Left ventricle myocardium superior (tissue), 1 donor: ENCODE data around the gene SOWAHA. TPM values are rescaled to one million over a fixed set of nuclear protein-coding genes. Genes with fewer than 3 reads are reported as not detected.
"Not testable (repeated sequence)": the region's sequence is repeated elsewhere in the genome, so short reads cannot be mapped to it uniquely, and the experiment has no call there.

Experiments
- ATAC-seq: fragments of 200-7000 bp; cut with Tn5 transposase; one replicate; pipeline ENCODE4 v1.9.1; 2020; ENCODE audit warnings: mild to moderate bottlenecking, moderate library complexity
- DNase-seq: peaks from one replicate; pipeline ENCODE4 v3.0.0-alpha.2; 2020
- intact Hi-C: fragments of 100-400 bp; cut with micrococcal nuclease; formaldehyde crosslinking; loops from one replicate; pipeline ENCODE4 v1.11.0; 2022
- total RNA-seq: library from RNA; stranded (reverse); fragmentation: NEBNext Ultra II Directional; extraction: Animal tissue kit (Norgen Biotek cat#: 25700); gene quantifications from one replicate; pipeline ENCODE4 v1.2.1, GENCODE V29; 2021
- donor health status: DM: no; HTN: yes; CAD: no; lungs with severe emphysema.

Gene SOWAHA
- total RNA-seq, 1 donor from 2014 or later, result 0.17 TPM

DNA sequence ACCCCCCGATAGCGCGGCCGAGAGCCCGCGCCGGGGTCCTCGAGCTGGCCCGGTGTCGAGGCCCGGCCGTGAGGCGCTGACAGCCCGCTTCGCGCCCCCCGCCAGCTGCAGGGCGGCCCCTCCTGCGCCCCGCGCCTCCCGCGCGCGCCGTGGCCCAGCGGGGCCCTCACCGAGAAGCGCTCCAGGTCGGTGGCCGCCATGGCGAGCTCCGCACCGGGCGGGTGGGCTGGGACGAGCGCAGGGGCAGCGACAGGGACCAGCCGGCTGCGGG lies 36.2 kb upstream of the SOWAHA start:
- ATAC-seq, result peak; percentile 2
- no peak for DNase-seq
- intact Hi-C loops, result no loop called here

DNA sequence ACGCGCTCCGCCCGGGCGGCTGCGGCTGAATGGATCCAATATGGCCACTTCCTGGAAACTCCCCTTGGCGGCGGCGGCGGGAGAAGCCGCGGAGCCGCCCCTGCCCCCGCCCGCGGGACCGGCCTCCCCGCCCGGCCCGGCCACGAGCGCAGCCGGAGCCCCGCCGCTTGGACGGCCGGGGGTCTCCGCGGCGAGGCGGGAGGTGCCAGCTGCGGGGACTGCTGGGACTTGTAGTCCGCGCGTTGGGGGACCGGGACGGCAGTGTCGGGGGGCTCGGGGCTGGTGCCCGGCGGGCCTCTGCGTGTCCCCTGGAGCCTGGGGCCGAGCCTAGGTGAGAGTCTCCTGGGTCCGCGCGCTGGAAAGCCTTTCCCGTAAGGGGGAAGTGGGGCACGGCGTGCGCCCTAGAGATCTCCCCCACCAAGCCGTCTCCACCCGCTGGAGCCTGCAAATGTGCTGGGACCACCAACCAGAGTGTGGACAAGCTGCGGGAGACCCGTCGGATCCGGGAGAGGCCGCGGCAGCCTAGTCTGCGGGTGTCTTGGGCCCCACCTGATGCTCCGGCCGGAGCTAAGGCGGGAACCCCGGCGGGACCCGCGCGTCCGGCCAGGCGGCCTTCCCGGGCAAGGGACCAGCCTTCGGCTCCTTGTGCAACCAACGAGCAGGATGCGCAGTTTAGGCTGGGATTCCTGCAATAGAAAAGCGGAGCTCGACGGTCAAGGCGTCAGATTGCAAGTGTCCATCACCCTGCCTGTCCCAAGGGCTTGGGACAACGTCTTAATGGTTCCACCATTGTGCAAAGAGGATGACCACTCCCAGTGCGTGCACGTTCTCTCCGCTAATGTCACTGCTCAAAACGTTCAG lies 35.7 kb upstream of the SOWAHA start, which contains the start of gene SEPTIN8:
Gene SEPTIN8, minus strand, starts transcription at position 31 of the 861 bp plus-strand sequence. CDS start 102 bp downstream, outside the sequence.
- ATAC-seq, result peak; percentile 70
- intact Hi-C loops, result no loop called here
- peak; percentile 77 for DNase-seq

DNA sequence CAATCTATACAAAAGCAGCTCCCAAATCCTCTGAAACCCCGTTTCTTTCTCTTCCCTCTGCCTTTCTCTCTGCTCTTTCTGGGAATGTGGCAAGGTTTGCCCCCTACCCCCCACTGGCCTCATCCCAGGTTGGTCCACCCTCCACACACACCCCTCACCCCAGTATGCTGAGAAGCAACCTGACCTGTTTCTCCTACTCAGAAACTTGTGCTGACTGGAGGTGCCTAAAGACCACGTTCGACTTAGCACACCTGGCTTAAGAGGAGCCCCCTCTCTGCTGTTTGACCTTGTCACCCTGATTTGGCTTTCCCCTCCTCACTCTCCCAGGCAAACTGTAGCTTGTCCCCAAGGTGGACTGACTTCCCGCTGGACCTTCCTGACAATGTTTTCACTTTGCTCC lies 35.0 kb upstream of the SOWAHA start:
- ATAC-seq, result no peak
- no peak for DNase-seq
- intact Hi-C loops, result no loop called here

DNA sequence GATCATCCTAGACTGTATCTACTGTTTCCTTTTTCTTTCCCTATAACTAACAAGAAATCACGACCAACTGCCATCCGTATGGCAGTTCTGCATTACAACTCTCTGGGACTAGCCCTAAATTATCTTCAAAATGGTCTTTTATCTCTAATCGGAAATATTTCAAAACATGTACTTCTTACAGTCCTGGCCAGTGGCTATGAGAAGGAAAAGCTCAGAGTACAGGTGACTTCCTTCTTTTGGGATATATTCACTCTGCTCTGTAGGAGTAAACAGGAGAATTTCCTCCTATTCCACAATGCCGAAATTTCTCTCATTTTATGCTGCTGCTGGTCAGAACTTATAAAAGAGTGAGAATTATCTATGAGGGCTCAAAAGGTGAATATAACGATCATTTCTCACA lies 34.2 kb upstream of the SOWAHA start:
- ATAC-seq, result no peak
- intact Hi-C loops, result no loop called here
- DNase-seq, result no peak

DNA sequence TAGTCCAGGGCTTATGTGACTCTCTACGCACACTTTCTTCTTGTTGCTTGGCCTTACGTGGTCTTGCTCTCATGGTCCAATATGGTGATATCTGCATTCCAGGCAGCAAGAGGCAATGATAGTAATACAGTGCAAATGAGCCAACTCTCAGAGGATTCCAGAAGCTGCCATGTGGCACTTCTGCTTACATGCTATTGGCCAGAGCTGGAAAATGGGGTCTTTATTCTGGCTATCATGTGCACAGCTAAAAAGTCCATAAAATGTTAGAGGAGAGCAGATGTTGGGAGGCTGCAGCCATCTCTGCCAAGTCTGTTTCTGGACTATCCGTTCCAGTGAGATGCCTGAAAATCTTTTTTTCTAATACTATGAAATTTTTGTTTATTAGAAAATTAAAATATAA lies 33.1 kb upstream of the SOWAHA start:
- intact Hi-C loops, result no loop called here
- no peak for ATAC-seq

DNA sequence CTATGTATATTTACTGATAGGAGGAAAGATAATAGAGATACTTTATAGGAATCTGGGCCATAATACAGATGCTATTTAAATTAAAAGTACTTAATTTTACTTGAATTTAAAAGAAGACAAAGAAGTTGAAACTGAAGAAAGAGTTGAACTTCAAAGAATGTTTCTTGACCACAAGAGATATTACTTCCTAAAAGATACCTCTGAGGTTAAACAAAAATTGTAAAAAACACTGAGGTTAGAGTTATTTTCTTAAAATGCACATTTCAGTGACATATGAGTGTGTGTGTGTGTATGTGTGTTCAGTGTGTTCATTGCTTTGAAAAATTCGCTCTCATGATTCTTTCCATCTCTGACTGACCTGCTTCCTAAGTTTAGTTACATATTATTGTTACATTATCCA lies 32.5 kb upstream of the SOWAHA start:
- no peak for DNase-seq
- intact Hi-C loops, result no loop called here
- ATAC-seq, result no peak

More for the DNA sequence above, 33.1 kb upstream of the SOWAHA start:
- DNase-seq, result no peak

DNA sequence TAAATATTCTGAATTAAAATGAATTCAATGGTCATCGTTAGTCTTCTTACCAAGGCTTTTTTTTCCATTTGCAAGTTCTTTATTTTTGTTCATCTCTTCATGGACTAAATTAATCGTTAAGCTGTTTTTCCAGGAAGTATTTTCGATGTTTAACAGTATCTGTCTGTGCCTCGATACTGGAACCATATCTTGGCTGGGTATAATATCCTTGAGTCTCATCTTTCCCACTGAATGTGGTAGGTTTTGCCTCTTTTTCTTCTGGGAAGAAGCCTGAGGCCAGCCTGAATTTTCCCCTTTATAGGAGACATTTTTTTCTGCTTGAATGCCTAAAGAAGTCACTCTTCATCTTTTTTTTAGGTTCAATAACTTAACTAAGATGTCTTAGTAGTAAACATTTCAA lies 32.1 kb upstream of the SOWAHA start:
- intact Hi-C loops, result no loop called here
- DNase-seq, result no peak
- no peak for ATAC-seq

DNA sequence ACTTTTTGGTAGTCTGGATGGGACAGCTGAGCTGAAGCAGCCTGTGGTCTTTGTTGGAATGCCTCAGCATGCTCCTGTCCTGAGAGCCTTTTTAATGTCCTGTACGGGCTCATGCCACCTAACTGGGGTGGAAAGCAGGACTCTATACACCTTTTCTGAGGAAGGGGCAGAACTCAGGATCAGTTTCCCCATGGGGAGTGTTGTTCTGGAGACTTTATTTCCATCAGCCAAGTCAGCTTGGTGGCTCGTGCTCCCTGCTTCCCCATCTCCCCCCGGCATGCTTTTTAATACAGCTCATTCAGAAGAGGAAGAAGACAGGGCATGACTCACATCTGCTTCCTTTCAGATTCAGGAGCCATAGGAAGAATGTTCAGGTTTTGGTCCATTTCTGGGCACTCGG lies 31.0 kb upstream of the SOWAHA start:
- ATAC-seq (no peak), DNase-seq (no peak)
- intact Hi-C loops, result no loop called here

DNA sequence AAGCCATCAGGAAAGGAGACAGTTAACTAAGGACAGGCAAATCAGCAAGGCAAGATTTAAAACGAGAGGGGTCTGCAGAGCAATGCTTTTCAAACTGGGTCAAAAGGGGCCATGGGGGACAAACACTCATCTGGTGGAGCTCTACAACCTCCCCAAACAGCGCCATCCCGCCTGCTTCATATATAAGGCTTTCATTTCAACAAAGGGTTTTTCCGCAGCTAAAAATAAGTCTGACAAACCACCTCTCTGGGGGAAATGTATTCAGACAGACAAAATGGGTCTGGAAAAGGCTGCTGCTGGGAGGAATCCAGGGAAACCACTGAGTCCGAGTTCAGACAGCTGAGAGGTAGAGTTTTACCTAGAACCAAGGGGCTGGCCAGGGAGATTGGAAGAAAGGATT lies 27.7 kb upstream of the SOWAHA start:
- ATAC-seq, result no peak
- intact Hi-C loops, result no loop called here
- no peak for DNase-seq

DNA sequence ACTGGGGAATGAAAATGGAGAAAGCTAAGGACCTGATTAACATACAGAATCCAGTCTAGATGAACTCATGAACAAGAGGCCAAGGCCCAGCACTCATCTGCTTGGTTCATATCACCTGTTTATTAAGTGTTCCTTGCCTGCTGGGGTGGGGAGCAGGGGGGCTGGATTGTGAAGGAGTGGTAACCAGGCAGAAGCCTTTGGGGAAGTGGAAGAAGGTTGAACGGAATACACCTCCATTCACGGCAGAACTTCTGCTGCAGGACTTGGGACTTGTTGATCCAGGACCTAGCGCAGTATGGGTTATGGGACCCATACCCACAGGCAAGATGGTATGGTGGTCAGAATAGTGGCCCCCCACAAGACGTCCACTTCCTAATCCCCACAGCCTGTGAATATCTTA lies 27.2 kb upstream of the SOWAHA start:
- DNase-seq (no peak), ATAC-seq (no peak)
- intact Hi-C loops, result no loop called here

DNA sequence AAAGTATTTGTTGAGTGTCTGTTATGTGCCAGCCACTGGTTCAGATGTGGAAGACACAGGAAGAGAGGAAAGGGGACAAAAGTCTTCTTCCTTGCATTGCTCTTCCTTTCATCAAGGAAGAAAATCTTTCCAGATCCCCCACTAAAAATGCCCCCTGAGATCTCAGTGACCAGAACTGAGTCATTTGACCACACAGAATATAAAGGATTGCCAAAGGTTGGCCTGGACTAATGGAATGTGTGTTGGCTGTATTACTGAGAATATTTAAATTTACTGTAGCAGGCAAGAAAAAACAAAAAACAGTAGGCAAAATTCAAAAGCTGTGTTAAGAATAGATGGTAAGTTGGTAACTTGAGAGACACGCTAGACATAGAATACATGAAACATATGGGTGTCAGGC lies 26.0 kb upstream of the SOWAHA start:
- intact Hi-C loops, result no loop called here
- ATAC-seq (no peak), DNase-seq (no peak)

DNA sequence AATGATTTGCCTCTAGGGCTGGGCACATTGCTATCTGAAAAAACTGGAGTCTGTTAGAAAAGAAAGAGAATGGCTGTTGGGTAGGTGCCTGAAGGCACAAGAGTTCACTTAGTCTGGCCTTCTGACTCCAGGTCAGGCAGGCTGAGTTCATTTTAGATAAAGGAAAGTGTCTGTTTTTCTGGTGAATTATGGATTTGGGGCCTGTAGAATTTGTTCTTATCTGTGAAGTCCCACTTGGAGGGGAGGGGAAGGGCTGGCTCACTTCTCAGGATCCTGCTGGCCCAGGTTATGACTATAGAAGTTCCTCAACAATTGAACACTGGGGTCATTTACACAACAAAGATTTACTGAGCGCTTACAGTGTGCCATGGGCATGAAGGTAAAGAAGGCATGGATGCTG lies 24.6 kb upstream of the SOWAHA start:
- intact Hi-C loops, result no loop called here
- no peak for DNase-seq
- ATAC-seq, result no peak

DNA sequence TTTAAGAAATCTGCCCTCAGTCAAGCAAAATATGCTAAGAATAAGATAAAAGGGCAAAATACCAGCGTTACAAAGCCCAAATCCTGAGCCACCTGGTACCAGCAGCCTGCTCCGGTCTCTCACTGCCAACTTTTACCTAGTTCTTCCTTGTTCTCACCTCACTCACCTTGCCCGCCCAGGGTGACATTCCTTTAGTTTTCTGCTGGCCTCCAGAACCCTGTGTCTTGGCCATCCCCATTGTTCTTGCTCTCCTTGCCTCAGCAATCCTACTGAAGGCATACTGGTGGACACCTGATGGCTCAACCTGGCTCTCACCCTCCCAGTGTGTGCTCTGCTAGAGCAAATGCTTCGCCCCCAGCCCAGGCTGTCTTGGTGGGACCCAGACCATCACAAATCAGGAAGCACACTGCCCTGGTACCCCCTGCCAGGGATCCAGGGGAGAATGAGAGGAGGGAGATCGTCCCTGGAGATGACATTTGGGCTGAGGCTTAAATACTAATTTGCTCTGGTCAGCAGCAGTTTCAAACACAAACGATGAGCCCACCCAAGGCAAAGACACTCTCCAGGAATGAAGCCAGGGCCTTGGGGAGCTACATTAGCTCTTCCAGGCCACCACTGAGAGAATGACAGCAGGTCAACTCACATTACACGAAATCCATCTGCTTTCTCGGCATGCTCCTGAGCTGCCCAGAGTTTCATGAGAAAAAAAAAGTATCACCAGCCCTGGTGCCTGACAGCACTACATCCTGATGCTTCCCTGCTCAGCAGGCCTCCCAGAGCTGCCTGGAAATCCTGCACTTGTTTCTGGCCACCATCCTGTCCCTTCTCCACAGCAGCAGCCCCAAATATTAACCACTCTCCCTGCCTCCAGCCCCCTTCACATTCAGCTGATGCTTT lies 23.9 kb upstream of the SOWAHA start:
- DNase-seq (no peak), ATAC-seq (no peak)
- intact Hi-C loops, result no loop called here

DNA sequence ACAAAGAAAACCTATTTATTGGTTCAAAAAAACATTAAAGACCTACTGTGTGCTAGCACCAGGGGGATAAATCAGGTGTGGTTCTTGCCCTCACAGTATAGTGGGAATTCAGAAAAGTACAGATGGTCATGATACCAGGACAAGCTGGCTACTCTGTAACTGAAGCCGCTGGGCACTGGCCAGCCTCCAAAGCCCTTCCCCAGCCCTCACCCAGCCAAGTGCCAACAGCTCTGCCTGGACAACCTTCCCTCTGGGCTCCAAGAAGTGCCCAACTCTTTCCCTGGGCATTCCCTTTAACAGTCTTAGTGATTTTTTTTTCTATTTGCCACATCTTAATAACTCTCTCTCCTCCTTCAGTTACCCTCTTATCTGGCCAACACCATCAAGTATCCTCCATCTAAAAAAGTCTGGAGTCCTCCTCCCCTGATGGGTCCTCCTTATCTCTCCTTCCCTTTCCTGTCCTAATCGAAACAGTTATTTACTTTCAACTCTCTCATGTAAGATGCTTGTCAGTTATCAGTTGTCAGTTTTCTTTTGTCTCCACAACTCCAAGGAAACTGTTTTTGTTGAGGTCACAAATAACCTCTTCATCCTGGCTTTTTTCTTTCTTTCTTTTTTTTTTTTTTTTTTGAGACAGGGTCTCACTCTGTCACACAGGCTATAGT lies 22.8 kb upstream of the SOWAHA start:
- intact Hi-C loops, result no loop called here
- DNase-seq (peak; percentile 47), ATAC-seq (peak; percentile 64)

DNA sequence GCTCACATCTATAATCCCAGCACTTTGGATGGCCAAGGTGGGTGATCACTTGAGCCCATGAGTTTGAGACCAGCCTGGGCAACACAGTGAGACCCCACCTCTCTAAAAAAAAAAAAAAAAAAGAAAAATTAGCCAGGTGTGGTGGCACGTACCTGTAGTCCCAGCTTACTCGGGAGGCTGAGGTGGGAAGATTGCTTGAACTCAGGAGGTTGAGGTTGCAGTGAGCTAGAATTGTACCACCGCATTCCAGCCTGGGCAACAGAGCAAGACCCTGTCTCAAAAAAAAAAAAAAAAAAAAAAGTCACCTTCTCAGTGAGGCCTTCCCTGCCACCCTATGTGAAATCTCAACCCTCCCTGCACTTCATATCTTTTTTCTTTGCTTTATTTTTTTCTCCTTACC lies 22.1 kb upstream of the SOWAHA start:
- intact Hi-C loops, result no loop called here
- no peak for DNase-seq
- no peak for ATAC-seq

DNA sequence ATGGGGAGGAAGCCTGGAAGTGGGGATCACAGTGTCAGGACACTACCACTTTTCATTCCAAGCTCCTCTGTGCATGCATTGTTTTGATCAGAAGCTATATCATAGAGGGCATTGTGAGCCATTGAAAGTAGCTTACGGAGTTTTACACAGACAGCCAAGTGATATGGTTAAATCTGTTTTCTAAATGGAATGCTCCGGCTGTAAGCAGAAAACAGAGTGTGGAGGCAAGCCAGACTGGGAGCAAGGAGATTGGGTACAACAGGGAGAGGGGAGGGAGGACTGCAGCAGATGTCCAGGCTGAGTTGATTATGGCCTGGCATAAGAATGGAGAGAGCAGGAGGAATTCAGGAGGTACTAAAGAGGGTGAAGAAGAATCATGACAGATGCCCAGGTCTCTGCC lies 15.5 kb upstream of the SOWAHA start:
- intact Hi-C loops, result no loop called here
- no peak for DNase-seq
- ATAC-seq, result peak; percentile 45

DNA sequence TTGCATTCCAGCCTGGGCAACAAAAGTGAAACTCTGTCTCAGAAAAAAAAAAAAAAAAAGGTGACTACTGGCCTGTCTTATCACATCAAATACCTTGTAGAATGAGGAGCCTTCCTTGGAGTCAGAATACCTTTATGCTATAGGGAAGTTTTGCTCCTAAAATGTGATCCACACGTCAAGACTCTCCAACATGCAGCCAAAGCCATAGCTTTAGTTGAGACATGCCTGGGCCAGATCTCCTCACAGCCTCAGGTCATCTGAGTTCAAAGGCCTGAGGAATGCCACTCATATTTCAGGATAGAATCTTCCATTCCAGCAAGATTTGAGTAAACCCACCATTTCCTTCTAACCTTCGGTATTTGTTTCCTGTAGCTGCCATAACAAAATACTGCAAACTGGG lies 13.7 kb upstream of the SOWAHA start:
- DNase-seq, result no peak
- ATAC-seq, result no peak
- intact Hi-C loops, result no loop called here

DNA sequence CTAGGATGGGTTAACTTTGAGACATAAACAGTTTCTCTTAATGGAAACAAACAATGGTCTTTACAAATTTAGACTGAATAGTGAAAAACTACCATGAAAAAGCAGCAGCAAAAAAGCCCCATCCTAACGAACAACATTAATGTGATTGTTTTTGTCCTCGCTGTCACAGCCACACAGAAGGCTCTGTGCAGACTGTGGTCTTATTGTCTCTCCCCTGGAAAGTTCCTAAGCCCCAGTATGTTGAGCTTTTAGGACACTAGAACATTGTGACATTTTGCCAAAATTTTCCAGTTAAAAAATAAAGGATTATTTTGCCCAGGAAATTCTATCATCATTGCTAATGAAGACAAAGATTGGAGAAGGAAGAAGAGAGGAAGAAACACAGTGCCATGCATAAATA lies 12.6 kb upstream of the SOWAHA start:
- ATAC-seq (no peak), DNase-seq (no peak)
- intact Hi-C loops, result no loop called here

DNA sequence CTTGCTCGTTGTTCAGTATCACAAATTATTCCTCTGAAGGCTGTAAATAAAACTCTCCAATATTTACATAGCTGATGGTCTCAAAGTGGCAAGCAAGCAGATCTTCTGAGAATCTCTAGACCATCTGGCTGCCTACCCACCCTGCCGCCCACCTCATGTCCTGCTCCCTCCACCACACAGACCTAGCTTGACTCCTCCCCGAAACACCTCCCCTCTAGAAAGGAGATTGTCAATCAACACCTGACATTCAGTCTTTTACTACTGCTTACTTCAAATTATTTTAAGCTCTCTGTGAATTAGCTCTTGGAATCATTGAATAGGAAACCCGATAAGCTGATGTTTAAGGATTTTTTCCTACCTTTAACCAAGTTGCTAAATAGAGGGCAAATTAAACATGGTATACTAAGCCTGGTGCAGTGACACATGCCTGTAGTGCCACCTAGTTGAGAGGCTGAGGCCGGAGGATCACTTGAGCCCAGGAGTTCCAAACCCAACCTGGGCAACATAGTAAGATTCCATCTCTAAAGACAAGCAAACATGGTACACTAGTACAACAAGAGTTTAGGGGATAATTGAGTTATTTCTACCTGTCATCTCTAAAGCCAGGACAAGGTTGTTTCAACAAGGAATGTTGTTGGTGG lies 10.9 kb upstream of the SOWAHA start:
- intact Hi-C loops, result no loop called here
- ATAC-seq (no peak), DNase-seq (no peak)

DNA sequence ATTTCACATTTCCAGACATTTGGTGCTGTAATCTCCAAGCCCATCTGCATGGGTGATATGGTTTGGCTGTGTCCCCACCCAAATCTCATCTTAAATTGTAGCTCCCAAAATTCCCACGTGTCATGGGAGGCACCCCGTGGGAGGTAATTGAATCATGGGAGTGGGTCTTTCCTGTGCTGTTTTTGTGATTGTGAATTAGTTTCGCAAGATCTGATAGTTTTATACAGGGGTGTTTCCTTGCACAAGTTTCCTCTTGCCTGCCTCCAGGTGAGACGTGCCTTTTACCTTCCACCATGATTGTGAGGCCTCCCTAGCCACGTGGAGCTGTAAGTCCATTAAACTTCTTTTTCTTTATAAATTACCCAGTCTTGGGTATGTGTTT lies 10.4 kb upstream of the SOWAHA start:
- intact Hi-C loops, ATAC-seq: not testable (repeated sequence)

More for the DNA sequence above, 10.4 kb upstream of the SOWAHA start:
- not testable (repeated sequence) for DNase-seq
